HepG2 (cell line): ENCODE results near the gene NR2F1. TPM values are rescaled to one million over a fixed set of nuclear protein-coding genes. Genes with fewer than 3 reads are reported as not detected.

Experiments
- ADNP ChIP-seq: sonication (generic); formaldehyde crosslinking; IDR thresholded peaks from 2 replicates; pipeline ENCODE4 v1.4.0; 2020; ENCODE audit warnings: missing genetic modification reagents
- DPF2 ChIP-seq: sonication (generic); formaldehyde crosslinking; IDR thresholded peaks from 2 replicates; pipeline ENCODE4 v1.4.0; 2020; ENCODE audit warnings: mild to moderate bottlenecking, low read depth, missing genetic modification reagents, borderline replicate concordance
- GPN1 ChIP-seq: sonication (generic); formaldehyde crosslinking; IDR thresholded peaks from 2 replicates; pipeline ENCODE4 v1.5.1; 2020; ENCODE audit warnings: missing genetic modification reagents, borderline replicate concordance
- MLLT10 ChIP-seq: sonication (generic); formaldehyde crosslinking; IDR thresholded peaks from 2 replicates; pipeline ENCODE4 v1.4.0; 2020; ENCODE audit warnings: missing genetic modification reagents
- NFYC ChIP-seq: IDR thresholded peaks from 2 replicates; pipeline ENCODE4 v1.6.1; 2016; ENCODE audit warnings: missing genetic modification reagents, missing compliant biosample characterization
- RBAK ChIP-seq: sonication (generic); formaldehyde crosslinking; IDR thresholded peaks from 2 replicates; pipeline ENCODE4 v1.5.1; 2020; ENCODE audit warnings: mild to moderate bottlenecking, missing genetic modification reagents
- SMAD1 ChIP-seq: sonication (generic); formaldehyde crosslinking; IDR thresholded peaks from 2 replicates; pipeline ENCODE4 v1.4.0; 2020; ENCODE audit warnings: missing genetic modification reagents, low read depth, mild to moderate bottlenecking, borderline replicate concordance
- SSRP1 ChIP-seq: IDR thresholded peaks from 2 replicates; pipeline ENCODE4 v1.6.1; 2016; ENCODE audit warnings: control low read depth
- ZBTB21 ChIP-seq: sonication (generic); formaldehyde crosslinking; IDR thresholded peaks from 2 replicates; pipeline ENCODE4 v1.4.0; 2020; ENCODE audit warnings: missing genetic modification reagents
- ZBTB26 ChIP-seq: IDR thresholded peaks from 2 replicates; pipeline ENCODE4 v1.6.1; 2016; ENCODE audit warnings: missing compliant biosample characterization, missing genetic modification reagents, borderline replicate concordance
- ZNF260 ChIP-seq: sonication (generic); formaldehyde crosslinking; IDR thresholded peaks from 2 replicates; pipeline ENCODE4 v1.4.0; 2020; ENCODE audit warnings: missing genetic modification reagents, low read depth, mild to moderate bottlenecking, borderline replicate concordance
- ZNF563 ChIP-seq: sonication (generic); formaldehyde crosslinking; IDR thresholded peaks from 2 replicates; pipeline ENCODE4 v1.8.0; 2022; ENCODE audit warnings: mild to moderate bottlenecking, moderate library complexity, missing genetic modification reagents
- ZNF687 ChIP-seq: sonication (generic); formaldehyde crosslinking; IDR thresholded peaks from 2 replicates; pipeline ENCODE4 v1.5.1; 2020; ENCODE audit warnings: mild to moderate bottlenecking, missing genetic modification reagents, moderate library complexity
- ZSCAN30 ChIP-seq: sonication (generic); formaldehyde crosslinking; IDR thresholded peaks from 2 replicates; pipeline ENCODE4 v1.5.0; 2020; ENCODE audit warnings: mild to moderate bottlenecking, missing genetic modification reagents
- polyA plus RNA-seq, 8 experiments: library from polyadenylated mRNA; depleted of rRNA in 3 of 8; stranded (reverse) in 7 of 8; unstranded in 1 of 8; fragments of >200 nt; fragmentation: Illumina TruSeq in 4 of 8; extraction: Trizol in 4 of 8; gene quantifications; 2 replicates each; pipeline versions ENCODE4 v1.2.1 to v1.2.3, GENCODE V29; 2011 to 2016; ENCODE audit warnings: low read depth in 4 of 8, missing spikeins in 1 of 8, mixed read lengths in 1 of 8; ENCODE audit not compliant: insufficient read depth in 1 of 8
- total RNA-seq, 5 experiments: library from RNA; depleted of rRNA; stranded (reverse); fragments of >200 nt; fragmentation: Illumina TruSeq; extraction: Trizol; gene quantifications; 2 replicates each; pipeline ENCODE4 v1.2.3, GENCODE V29; 2016; ENCODE audit warnings: low read depth in 1 of 5
- TF ChIP-seq, protein P1 (sequence below): sonication (generic); formaldehyde crosslinking; conservative IDR thresholded peaks from 2 replicates; pipeline ENCODE4 v1.8.0; 2022; ENCODE audit warnings: low read depth, missing genetic modification reagents
- TF ChIP-seq, protein P2 (sequence below): sonication (generic); formaldehyde crosslinking; IDR thresholded peaks from 2 replicates; pipeline ENCODE4 v1.5.0; 2020; ENCODE audit warnings: mild to moderate bottlenecking, missing genetic modification reagents, moderate library complexity
- TF ChIP-seq, protein P3 (sequence below): sonication (generic); formaldehyde crosslinking; IDR thresholded peaks from 2 replicates; pipeline ENCODE4 v1.5.0; 2020; ENCODE audit warnings: mild to moderate bottlenecking, missing genetic modification reagents

The NR2F1 gene
- total and polyA plus RNA-seq, 2 of the 13 experiments (the other 11 are each of a cell fraction or from before 2014, with no cell fraction given) = 17.1 to 59.7 TPM

DNA sequence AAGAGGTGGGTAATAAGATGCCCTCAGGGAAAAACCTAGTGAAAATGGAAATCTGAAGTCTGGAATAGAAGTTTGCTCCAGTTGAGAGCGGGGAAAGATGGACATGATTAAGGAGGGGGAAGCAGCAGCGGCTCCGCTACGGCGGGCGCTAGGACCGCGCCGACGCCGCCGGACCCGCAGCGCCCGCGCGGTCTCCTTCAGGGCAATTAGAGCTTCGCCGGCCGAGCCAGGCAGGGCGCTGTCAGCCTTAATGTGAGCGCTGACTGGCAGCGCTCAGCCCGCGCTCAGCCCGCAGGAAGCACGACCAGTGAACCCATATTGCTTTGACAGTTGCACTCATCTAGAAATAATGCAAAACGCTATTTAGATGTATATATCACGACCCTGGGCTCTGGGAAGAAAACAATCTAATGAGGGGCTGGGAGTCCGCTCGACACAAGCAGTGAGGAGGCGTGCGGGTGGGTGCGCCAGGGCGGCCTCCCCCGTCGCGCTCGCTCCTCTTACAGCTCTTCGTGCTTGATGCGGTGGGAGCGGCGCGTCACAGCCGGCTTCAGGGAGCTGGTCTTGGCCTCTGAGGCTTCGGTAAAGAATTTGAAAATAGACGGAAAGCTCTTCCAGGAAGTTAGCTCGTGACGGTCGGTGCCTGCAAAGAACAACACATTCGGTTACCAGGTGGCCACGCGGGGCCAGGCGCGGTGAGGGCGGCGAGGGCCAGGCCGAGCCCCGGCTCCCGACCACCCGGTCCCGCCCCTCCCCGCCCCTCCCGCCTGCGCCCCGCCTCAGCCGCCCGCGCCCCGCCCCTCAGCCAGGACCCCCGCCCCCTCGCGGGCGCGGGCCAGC lies 37.7 kb downstream of the NR2F1 start (continued):
- TF ChIP-seq, protein P1, sequence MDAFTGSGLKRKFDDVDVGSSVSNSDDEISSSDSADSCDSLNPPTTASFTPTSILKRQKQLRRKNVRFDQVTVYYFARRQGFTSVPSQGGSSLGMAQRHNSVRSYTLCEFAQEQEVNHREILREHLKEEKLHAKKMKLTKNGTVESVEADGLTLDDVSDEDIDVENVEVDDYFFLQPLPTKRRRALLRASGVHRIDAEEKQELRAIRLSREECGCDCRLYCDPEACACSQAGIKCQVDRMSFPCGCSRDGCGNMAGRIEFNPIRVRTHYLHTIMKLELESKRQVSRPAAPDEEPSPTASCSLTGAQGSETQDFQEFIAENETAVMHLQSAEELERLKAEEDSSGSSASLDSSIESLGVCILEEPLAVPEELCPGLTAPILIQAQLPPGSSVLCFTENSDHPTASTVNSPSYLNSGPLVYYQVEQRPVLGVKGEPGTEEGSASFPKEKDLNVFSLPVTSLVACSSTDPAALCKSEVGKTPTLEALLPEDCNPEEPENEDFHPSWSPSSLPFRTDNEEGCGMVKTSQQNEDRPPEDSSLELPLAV (CRISPR knock-in tag) = no peak
- TF ChIP-seq ZNF260 (CRISPR knock-in tag) = no peak
- no peak for TF ChIP-seq ZBTB21 (CRISPR knock-in tag)
- no peak for TF ChIP-seq SMAD1 (CRISPR knock-in tag)
- peak; percentile 15; the same call in 1 of the 2 replicates for TF ChIP-seq ZNF563 (CRISPR knock-in tag)
- TF ChIP-seq, protein P2, sequence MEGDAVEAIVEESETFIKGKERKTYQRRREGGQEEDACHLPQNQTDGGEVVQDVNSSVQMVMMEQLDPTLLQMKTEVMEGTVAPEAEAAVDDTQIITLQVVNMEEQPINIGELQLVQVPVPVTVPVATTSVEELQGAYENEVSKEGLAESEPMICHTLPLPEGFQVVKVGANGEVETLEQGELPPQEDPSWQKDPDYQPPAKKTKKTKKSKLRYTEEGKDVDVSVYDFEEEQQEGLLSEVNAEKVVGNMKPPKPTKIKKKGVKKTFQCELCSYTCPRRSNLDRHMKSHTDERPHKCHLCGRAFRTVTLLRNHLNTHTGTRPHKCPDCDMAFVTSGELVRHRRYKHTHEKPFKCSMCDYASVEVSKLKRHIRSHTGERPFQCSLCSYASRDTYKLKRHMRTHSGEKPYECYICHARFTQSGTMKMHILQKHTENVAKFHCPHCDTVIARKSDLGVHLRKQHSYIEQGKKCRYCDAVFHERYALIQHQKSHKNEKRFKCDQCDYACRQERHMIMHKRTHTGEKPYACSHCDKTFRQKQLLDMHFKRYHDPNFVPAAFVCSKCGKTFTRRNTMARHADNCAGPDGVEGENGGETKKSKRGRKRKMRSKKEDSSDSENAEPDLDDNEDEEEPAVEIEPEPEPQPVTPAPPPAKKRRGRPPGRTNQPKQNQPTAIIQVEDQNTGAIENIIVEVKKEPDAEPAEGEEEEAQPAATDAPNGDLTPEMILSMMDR (CRISPR knock-in tag) = peak; percentile 56
- TF ChIP-seq, protein P3, sequence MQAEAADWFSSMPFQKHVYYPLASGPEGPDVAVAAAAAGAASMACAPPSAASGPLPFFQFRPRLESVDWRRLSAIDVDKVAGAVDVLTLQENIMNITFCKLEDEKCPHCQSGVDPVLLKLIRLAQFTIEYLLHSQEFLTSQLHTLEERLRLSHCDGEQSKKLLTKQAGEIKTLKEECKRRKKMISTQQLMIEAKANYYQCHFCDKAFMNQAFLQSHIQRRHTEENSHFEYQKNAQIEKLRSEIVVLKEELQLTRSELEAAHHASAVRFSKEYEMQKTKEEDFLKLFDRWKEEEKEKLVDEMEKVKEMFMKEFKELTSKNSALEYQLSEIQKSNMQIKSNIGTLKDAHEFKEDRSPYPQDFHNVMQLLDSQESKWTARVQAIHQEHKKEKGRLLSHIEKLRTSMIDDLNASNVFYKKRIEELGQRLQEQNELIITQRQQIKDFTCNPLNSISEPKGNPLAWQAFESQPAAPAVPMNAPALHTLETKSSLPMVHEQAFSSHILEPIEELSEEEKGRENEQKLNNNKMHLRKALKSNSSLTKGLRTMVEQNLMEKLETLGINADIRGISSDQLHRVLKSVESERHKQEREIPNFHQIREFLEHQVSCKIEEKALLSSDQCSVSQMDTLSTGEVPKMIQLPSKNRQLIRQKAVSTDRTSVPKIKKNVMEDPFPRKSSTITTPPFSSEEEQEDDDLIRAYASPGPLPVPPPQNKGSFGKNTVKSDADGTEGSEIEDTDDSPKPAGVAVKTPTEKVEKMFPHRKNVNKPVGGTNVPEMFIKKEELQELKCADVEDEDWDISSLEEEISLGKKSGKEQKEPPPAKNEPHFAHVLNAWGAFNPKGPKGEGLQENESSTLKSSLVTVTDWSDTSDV = no peak
- no peak for TF ChIP-seq NFYC (CRISPR knock-in tag)
- TF ChIP-seq ZBTB26 (CRISPR knock-in tag) = no peak
- no peak for TF ChIP-seq SSRP1 (CRISPR knock-in tag)
- no peak for TF ChIP-seq ZSCAN30 (CRISPR knock-in tag)
- no peak for TF ChIP-seq ADNP (CRISPR knock-in tag)
- peak; percentile 75 for TF ChIP-seq ZNF687 (CRISPR knock-in tag)
- TF ChIP-seq GPN1 (CRISPR knock-in tag) = no peak
- TF ChIP-seq RBAK = no peak
- TF ChIP-seq DPF2 (CRISPR knock-in tag) = no peak
- TF ChIP-seq MLLT10 (CRISPR knock-in tag) = no peak
